Medulla oblongata (tissue), 1 donor: ENCODE data around the gene PRKAG1.
"Not testable (repeated sequence)": the region's sequence is repeated elsewhere in the genome, so short reads cannot be mapped to it uniquely, and the experiment has no call there.

Experiments used
- DNase-seq: peaks from one replicate; pipeline ENCODE4 v3.0.0-alpha.2; 2015; ENCODE audit errors: extremely low spot score

Gene PRKAG1

DNA sequence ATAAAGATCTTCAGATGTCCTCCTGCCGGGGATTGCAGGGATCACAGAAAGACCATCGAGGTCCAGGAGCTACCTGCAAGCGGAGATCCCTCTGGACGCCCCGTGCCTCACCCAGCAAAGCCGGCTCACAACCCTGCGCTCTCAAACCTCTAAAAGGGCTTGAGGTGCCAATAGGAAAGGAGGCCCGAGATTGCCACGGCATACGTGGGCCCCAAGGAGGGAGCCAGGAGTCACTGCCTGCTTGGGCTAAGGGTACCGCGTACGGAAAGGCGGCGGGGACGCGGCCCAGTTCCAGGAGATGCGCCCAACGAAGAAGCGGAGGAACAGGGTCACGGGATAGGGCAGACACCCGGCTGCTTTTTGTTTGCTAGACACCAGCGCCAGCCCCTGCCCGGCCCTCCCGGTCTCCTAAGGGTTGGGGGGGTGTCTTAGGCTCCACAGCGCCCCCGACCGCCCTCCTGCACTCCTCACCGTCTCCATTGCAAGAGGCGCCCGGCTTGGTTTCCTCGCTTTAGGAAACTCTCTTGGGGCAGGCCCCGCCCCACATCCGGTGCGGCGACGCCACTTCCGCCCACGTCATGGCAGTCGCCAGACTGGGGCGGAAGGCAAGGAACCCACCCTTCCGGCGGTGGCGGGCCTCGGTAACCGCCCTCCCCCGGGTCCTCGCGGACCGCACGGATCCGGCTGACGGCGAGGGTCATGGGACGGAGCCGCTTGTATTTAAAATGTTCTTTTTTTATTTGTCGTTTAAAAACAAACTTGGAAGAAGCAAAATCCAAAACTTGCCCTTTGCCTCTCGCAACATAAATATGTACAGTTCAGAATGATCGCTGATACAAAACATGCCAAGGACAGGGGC, at the start of gene PRKAG1:
Gene PRKAG1, minus strand, starts transcription at position 516 of the 859 bp plus-strand sequence. Its CDS starts 36 bp downstream, at position 480.
- DNase-seq = peak; percentile 97

DNA sequence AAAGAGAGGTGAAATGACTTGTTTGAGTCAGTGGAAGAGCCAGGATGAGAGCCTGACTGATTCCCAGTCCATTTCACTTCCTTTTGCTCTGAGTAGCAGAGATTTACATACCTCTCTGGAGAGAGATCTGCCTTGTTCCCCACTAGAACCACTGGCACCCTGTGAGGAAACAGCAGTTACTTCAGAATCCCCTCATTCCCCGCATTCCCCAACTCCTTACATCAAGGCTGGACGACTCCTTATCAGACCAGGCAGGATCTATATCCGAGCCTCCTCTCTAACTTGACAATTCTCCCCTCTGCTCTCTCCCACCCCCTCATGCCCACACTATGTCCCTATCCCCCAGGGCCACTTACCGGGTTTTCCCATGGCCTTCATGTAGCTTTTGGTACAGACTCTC, 47.5 kb upstream of the PRKAG1 start:
- DNase-seq = no peak

DNA sequence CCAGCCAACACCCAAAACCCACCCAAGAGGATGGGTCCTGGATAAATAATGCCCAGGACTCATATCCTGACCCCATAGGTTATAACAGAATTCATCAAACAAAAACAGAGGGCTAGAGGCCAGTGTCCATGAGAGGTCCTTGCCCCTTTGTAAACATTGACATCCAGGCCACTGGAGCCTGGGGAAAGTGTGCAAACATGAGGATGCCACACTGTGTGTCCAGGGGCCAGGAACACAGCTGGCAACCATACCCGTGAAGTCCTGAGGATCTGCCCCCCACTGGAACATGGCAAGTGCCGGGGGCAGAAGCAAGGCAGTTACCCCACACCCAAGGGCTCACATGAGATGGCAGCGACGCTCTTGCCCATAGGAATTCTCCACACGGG, 46.2 kb upstream of the PRKAG1 start:
- no peak for DNase-seq

DNA sequence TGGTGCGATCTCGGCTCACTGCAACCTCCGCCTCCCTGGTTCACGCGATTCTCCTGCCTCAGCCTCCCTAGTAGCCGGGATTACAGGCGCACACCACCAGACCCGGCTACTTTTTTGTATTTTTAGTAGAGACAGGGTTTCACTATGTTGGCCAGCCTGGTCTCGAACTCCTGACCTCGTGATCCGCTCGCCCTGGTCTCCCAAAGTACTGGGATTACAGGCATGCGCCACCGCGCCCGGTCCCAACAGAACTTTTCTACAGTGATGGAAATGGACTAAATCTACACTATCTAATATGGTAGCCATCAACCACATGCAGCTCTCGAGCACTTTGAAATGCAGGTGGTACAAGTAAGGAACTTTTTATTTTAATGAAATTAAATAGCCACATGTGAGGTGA, 43.3 kb upstream of the PRKAG1 start:
- not testable (repeated sequence) for DNase-seq

DNA sequence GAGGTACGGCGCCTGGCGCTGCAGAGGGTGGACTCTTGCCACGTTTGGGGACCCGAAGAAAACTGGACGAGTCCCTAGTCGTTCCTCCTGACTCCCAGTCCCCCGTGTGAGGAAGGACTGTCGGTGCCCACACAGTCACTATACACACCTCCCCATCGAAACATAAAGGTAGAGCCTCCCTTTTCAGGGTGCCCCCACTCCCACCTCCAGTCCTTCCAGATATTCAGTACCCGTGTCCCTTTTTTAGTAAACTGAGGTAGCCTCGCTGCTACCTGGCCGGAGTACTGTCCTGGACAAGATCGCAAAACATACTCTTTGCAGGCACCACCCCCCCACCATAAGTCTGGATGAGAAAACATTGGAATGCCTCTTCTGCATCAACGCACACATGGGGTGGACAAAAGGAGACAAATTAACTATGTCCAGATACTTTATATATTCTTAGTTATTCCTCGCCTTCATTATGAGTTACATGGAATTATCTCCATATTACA, 42.6 kb upstream of the PRKAG1 start:
- peak; percentile 10 for DNase-seq

DNA sequence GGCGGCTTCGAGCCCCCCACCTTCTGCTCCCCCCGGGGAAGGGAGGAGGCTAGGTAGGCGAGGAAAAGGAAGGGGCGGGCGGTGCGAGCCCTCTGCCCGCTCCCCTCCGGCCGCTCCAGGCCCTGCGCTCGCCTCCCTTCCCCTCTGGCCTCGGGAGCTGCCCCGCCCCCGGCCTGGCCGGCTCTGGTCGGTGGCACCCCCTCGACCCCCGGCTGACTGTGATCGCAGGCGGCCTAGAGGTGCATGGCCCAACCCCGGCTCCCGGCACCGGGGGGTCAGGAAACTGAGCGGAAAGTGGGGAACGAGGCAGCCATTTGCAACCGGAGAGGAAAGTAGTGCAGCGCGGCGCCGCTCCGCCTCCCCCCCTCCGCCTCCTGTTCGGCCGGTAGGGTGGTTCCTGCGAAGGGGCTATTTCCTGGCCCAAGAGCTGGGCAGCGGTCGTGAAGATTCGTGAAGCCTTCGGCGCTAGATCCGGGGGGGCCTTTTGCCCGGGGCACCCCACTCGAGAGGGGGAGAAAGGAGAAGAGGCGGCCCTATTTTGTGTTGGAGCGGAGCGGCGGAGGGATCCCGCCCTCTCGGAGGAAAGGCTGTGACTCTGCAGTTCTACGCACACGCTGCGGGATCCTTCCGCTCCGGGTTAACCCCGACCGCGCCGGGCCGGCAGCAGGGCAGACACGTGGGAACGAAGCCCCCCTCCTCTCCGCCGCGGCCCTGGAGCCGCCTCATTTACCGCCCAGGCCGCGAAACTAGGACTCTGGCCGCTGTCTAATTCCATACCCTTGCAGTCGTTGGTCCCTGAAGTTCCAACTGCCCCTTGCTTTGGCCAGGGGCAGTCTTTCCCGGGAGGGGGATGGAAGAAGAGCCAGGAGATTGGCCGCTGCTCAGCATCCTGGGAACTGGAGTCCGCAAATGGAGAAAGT, 41.9 kb upstream of the PRKAG1 start, which contains the start of gene KMT2D:
Gene KMT2D, minus strand, starts transcription at position 558 of the 920 bp plus-strand sequence. CDS start 5,470 bp downstream, outside the sequence.
- peak; percentile 93 for DNase-seq

DNA sequence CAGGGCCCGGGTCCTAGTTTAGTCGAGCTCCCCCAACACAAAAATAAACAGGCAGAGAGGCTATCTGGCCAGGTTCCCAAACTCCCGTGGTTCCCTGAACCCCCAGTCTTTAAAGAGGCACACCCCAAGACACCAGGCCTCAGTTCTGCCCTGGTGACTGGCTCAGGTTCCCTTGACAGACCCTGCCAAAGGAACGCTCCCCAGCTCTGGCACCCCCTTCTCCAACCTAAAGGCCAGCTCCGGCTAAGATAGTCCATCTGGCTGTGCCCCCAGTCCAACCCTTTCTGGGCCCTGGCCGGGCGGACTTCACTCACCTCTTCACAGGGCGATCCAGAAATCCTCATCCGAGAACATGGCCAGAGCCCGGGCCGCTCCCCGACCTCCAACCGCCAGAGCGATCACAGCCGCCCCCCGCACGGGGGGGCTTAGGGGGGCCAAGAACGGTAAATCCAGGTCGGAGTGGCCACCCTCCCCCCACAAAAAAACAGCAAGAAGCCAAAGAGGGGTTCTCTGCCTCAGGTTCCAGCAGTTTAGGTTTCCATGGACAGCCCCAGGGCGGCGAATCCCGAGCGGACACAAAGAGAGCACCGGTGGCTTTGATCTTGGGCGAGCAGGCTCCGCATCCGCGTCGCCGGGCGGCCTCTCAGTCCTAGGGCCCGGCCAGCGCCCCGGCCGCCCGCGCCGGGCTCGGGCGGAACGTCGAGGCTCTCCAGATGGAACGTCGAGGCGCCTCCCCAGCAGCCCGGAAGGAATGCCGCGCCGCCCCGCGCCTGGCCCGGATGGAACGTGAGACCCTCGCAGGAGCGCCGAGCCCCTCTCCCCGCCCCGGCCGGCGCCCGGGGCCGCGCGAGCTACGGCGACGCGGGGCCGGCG, 41.0 kb upstream of the PRKAG1 start:
- no peak for DNase-seq

DNA sequence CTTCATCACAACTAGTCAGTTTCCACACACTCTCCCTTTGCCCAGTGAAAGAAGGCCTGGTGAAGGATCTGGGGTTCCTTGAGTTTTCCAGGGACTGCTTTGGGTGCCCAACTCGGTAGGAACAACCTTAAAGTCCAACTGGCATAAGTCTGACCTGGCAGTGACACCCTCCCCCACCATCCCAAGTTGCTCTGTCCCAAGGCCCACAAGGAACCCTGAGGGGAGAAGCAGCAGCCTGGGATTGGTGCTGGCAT, 40.4 kb upstream of the PRKAG1 start:
- DNase-seq = no peak

DNA sequence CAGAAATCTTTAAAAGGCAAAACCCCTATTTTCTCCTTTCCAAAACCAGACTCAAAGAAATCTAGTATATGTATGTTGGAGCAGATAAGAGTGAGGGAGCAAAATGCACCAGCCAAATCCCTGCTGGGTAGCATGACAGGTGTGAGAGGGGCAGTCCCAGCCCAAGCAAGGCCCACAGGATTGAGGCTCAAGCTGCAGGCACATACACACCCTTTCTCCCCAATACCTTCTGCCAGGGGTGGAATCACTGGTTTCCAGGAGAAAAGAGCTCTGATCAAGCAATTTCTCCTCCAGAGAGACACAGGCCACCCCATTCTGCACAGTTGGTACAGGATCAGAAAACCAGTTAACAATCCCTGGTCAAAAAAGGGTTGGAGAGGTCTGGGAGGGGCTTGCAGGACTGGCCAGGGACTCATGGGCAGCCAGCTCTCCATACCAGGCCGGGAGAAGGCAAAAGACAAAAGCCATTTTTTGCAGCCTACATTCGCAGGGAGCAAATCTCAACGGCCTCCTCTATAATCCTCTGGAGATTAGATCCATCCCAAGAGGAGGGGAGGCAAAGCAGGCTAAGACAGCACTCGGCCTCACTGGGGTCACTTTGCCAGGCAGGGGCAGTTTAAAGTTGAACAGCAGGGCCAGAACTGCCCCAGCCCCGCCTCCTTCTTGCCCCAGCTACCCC, 39.9 kb upstream of the PRKAG1 start:
- DNase-seq = no peak

DNA sequence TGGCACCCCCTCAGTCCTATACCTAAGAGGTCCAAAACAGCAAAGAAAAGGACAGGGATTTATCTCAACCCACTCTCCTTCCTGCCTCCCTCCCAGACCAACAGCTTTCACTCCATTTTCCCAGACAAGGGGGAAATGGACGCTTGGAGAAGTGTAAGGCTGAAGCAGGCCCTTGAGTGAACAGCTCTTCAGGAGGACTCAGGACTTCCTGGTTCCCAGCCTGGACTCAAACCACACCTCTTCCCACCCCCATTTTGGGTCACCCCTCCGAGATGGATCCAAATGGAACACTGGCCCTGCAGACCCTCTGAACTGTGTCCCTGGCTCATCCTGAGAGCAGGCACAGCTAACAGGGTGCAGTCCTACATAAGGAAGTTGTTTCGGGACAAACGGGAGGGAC, 39.3 kb upstream of the PRKAG1 start:
- DNase-seq = peak; percentile 18

DNA sequence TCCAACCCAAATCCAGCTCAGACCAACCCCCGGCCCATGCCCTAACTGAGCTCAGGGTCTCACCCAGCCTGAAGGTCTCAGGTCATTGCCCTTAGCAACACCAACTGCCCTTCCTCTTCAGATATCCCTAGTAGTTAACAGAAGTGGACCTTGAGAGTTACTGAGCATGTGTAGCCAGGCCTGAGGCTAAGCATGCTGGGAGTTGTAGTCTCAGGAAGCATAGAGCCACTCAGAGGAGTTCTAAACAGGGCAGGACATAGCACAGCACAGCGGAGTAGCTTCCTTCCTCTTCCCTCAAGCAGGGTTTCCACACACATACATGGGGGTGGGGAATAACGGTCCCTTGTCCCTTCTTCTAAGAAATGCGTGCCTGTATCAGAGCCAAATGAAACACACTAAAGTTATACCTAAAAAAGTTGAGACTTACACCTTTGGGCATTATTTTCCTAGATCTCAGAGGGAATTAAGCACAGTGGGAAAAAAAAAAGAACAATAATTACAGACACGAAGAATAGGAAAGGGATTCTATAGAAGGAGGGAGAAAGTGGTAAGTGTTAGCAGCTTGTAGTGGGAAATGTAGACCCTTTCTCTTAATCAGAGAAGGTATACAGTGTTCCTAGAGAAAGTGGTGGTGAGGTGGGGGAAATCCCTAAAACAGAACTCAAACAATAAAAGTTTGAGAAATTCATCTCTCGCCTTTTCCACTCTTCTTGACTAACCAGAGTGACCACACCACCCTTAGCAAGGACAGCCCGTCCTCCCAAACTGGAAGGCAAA, 37.6 kb upstream of the PRKAG1 start:
- peak; percentile 89 for DNase-seq

DNA sequence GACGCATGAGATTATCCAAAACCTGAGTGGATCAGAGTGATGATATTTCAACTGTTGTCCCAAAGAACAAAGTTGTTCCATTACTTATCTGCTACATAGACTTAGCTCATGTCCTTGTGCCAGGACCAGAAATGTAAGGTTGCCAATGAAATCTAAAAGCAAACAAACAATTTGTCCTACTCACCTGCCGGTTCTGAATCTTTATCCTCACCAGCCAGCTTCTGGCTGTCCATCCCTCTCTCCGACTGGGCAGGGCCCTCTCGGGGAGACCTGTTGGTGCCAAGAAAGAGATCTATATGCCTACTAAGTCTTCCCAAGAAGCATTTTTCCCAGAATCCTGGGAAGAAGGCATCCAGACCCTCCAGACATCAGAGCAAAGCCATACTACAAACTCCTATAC, 36.5 kb upstream of the PRKAG1 start:
- no peak for DNase-seq

DNA sequence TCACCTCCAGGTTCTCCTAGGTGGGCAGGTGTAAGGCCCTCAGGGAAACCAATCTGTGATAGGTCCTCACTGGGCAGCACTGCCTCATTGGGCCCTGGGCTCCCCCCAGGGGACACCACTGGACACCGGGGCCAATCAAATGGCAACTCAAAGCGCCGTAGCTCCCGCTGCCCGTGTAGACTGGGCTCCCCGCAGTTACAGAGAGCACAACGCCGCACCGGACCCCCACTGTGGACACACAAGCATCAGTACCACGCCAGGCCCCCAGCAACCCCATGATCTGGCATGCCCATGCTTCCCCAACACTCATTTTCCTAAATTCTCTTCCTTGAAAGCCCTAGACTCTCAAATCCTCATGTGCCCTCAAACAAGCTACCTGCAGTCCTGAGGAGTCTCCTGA, 35.9 kb upstream of the PRKAG1 start:
- DNase-seq = no peak

DNA sequence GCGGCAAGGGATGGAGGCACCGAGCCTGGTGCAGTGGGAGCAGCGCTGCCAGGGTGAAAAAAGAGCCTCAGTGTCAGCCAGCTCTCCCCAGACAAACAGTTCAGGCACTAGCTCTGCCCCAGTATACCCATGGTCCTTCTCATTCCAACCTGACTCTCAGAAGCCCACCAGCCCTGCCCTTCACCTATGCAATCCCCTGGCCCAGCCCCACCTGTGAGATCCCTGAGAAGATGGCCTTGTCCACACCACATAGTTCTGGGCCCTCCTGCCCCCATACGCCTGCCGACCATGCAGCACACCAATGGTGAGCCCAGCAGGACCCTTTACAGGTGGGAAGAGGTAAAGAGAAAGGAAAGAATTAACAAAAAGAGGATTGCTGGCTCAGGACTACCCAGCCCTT, 35.5 kb upstream of the PRKAG1 start:
- DNase-seq = no peak

DNA sequence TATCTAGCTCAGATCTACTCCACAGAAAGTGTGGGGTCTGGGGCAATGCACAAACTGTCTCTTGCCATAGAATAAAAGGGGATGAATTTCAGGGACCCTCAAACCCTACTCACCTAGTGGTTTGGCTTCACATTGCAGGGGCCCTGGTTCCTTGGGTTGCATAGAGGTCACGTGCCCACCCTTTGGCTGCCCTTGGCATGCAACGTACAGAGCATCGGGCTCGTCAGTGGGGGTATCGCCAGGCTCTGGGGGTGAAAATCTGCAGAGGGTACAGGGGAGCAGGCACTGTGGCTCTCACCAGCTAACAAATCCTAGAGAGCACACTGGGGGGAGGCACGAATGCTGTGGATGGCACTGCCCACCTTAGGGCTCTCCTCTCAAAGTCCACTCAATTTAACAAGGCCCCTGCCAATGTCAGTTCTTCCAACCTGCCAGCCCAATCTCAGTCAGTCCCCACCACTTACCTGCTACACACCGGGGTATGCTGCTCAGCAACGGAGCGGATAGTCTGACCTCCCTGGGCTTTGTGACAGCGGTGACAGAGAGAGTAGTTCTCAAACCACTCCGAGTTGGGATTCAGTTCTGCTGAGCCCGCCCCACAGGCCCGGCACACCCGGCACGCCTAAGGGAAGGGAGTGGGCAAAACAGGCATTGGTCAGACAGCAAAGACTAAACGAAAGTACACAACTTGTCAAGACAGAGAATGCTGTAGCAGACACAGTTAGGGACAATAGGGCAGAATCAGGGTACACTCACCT, 34.1 kb upstream of the PRKAG1 start:
- no peak for DNase-seq

DNA sequence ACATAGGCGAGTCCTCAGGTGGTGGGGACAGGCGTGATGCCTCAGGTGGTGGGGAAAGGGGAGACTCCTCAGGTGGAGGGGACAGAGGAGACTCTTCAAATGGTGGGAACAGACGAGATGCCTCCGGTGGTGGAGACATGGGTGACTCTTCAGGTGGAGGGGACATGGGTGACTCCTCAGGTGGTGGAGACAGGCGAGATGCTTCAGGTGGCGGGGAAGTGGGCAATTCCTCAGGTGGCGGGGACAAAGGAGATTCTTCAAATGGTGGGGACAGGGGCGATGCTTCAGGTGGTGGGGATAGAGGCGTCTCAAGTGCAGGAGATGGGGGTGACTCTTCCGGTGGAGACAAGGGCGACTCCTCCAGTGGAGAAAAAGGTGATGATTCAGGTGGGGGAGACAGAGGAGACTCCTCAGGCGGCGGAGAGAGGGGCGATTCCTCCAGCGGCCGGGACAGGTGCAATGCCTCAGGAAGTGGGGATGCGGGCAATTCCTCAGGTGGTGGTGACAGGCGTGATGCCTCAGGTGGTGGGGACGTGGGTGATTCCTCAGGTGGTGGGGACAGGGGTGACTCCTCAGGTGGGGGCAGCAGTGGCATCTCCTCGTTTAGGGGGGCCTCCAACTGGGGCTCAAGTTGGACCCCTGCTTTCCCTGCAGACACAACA, 33.3 kb upstream of the PRKAG1 start:
- DNase-seq = no peak

DNA sequence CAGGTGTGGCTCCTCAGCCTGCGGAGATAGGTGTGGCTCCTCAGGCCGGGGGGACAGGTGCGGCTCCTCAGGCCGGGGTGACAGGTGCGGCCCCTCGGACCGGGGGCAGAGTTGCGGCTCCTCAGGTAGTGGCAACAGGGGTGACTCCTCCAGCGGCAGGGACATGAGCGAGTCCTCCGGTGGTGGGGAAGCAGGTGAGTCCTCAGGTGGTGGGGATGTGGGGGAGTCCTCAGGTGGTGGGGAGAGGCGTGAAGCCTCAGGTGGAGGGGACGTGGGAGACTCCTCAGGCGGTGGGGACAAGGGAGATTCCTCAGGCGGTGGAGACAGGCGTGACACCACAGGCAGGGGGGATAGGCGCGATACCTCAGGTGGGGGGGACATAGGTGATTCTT, 32.8 kb upstream of the PRKAG1 start:
- no peak for DNase-seq

DNA sequence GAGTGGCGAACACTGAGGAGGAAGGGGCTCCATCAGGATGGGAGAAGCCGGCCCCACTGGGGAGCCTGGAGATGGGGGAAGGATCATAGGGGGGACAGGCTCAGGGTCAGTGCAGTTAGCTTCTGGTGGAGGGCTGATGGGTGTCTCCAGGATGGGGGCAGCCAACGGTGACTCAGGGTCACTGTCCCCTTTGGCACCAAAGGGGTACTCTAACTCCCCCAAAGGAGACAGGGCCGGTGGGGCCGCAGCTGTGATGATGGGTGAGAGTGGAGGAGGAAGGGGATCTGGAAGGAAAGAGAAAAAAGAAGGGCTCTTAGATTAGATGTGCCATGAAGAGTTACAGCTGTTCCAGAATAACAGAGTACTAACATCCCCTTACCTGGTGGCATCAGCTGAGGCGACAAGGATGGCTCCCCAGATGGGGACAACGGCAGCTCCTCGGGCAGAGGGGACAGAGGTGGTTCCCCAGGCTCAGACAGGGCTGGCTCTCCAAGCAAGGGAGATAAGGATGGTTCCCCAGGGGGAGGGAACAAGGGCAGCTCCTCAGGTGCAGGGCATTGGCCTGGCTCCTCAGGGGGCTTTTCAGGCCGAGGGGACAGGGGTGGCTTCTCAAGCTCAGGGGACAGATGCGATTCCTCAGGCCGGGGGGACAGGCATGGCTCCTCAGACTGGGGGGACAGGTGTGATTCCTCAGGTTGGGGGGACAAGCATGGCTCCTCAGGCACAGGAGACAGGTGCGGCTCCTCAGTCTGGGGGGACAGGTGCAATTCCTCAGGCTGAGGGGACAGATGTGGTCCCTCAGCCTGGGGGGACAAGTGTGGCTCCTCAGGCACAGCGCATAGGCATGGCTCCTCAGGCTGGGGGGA, 32.2 kb upstream of the PRKAG1 start:
- no peak for DNase-seq
